Erythroblast (primary cell): Measurements from ENCODE around the gene MEAF6.

Experiments
- GATA1 ChIP-seq: IDR thresholded peaks from 2 replicates; pipeline ENCODE4 v1.6.1; 2011; ENCODE audit warnings: low read depth, mild to moderate bottlenecking, control low read depth, low read length, moderate library complexity
- POLR2A ChIP-seq: IDR thresholded peaks from 2 replicates; pipeline ENCODE4 v1.6.1; 2011; ENCODE audit warnings: mild to moderate bottlenecking, low read length

DNA sequence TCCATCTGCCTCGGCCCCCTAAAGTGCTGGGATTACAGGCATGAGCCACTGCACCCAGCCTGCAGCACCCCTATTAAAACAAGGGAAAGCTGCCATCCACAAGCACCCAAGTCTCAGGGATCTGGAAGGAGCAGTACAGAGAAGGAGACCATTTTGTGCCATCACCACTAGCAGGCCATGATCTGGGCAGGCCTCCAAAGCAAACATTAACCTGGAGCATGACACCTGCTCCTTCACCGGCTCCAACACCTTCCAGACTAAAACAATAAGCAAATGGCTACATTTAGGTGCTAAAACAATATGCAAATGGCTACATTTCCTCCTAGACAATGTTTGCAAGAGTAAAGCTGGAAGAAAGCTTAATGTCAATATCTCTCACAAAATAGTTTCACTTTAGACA is 16.7 kb downstream of the MEAF6 start:
- no peak for TF ChIP-seq POLR2A
- TF ChIP-seq GATA1: no peak
